T-cell (primary cell): ENCODE data around the gene GNAI1. TPM values are rescaled to one million over a fixed set of nuclear protein-coding genes. Genes with fewer than 3 reads are reported as not detected.

Source experiments
- ATAC-seq, 4 experiments: fragments of 200-7000 bp in 3 of 4; fragments of 150-1000 bp in 1 of 4; cut with Tn5 transposase; replicated peaks in 1 of 4; 1 replicate in 3 of 4; 2 replicates in 1 of 4; pipeline ENCODE4 v1.10.0; 2021; ENCODE audit warnings: moderate library complexity in 3 of 4, mild to moderate bottlenecking in 2 of 4, moderate number of reproducible peaks in 1 of 4
- CTCF ChIA-PET, 2 donors: fragments of 300-600 bp; sonication (Branson Sonifier 250); formaldehyde crosslinking; loops; one replicate each; lab custom pipeline; 2022; ENCODE audit warnings: antibody characterized with exemption in 2 of 2; lab: Charles Lee
- POLR2A ChIA-PET, 2 donors: fragments of 300-600 bp; sonication (Branson Sonifier 250); formaldehyde crosslinking; loops; one replicate each; lab custom pipeline; 2022; ENCODE audit warnings: antibody characterized with exemption in 2 of 2; lab: Charles Lee
- DNase-seq, 35 experiments: peaks; one replicate each; pipeline versions ENCODE4 v3.0.0 to v3.0.0-alpha.2; 2013 to 2023
- H3K27ac ChIP-seq: one replicate; pipeline ENCODE4 v1.5.1; 2013; ENCODE audit warnings: low read length
- H3K27me3 ChIP-seq, 2 experiments: replicated peaks in 1 of 2; 1 replicate in 1 of 2; 2 replicates in 1 of 2; pipeline versions ENCODE4 v1.6.1 to v1.7.0; 2013; ENCODE audit warnings: low read length in 1 of 2, mixed read lengths in 1 of 2; ENCODE audit not compliant: control insufficient read depth in 2 of 2, insufficient read depth in 2 of 2; ENCODE audit errors: extremely low read depth in 1 of 2
- H3K36me3 ChIP-seq, 2 donors: 1 replicate in 1 of 2; 2 replicates in 1 of 2; pipeline versions ENCODE4 v1.6.1 to v1.7.0; 2013; ENCODE audit warnings: low read length in 1 of 2; ENCODE audit not compliant: control insufficient read depth in 2 of 2, insufficient read depth in 1 of 2; ENCODE audit errors: extremely low read depth in 1 of 2
- H3K4me1 ChIP-seq, 2 experiments: 1 replicate in 1 of 2; 2 replicates in 1 of 2; pipeline versions ENCODE4 v1.6.1 to v1.7.0; 2013; ENCODE audit warnings: low read length in 2 of 2, mixed read lengths in 1 of 2; ENCODE audit not compliant: insufficient read depth in 2 of 2, control insufficient read depth in 1 of 2; ENCODE audit errors: extremely low read depth in 1 of 2
- H3K4me3 ChIP-seq, 2 donors: 1 replicate in 1 of 2; 2 replicates in 1 of 2; pipeline versions ENCODE4 v1.5.1 to v1.7.0; 2013; ENCODE audit warnings: mild to moderate bottlenecking in 2 of 2, low read length in 1 of 2, moderate library complexity in 1 of 2; ENCODE audit not compliant: control insufficient read depth in 1 of 2; ENCODE audit errors: extremely low read depth in 1 of 2
- H3K9me3 ChIP-seq: 2 replicates; pipeline ENCODE4 v1.7.0; 2013
- H3K27ac Mint-ChIP-seq, 2 donors: one replicate each; pipeline ENCODE4 v1.8.0; 2020 to 2021; ENCODE audit warnings: mild to moderate bottlenecking in 2 of 2, mixed read lengths in 2 of 2
- H3K27me3 Mint-ChIP-seq, 2 donors: one replicate each; pipeline ENCODE4 v1.8.0; 2021 to 2022; ENCODE audit warnings: mixed read lengths in 2 of 2
- H3K36me3 Mint-ChIP-seq: one replicate; pipeline ENCODE4 v1.8.0; 2021; ENCODE audit warnings: mixed read lengths
- H3K4me1 Mint-ChIP-seq, 3 donors: one replicate each; pipeline ENCODE4 v1.8.0; 2020 to 2022; ENCODE audit warnings: mixed read lengths in 3 of 3, mild to moderate bottlenecking in 1 of 3
- H3K4me3 Mint-ChIP-seq, 3 donors: one replicate each; pipeline ENCODE4 v1.8.0; 2020 to 2022; ENCODE audit warnings: mild to moderate bottlenecking in 3 of 3, mixed read lengths in 3 of 3, moderate library complexity in 3 of 3
- H3K9me3 Mint-ChIP-seq, 3 donors: one replicate each; pipeline ENCODE4 v1.8.0; 2020 to 2022; ENCODE audit warnings: mixed read lengths in 3 of 3
- WGBS: methylation state at CpG from one replicate; pipeline ENCODE4 v1.1.5; 2013; ENCODE audit warnings: missing lambda C conversion rate; ENCODE audit not compliant: insufficient coverage; 5-methylcytosine and 5-hydroxymethylcytosine counted together
- total RNA-seq, 35 experiments: library from RNA in 6 of 35; stranded (reverse) in 6 of 35; fragments of 120-200 nt in 1 of 35; gene quantifications; one replicate each; pipeline versions ENCODE4 v1.2.1 to v1.2.4 and lab custom pipeline; 2013 to 2026

GNAI1 gene
- total RNA-seq, 5 donors from 2014 or later (not counting 1 experiment from before 2014, with no cell fraction given) = 0.79 to 3.3 (median 1.4) TPM

GRCh38 chr7:80275192-80275605 lies 140.6 kb downstream of the GNAI1 start:
- Histone ChIP-seq H3K27ac (no peak overlapping the region), H3K9me3 (no peaks in the 10 kb centered on the region), H3K4me1 (no peaks in the 10 kb centered on the region), H3K4me3 (no peak overlapping the region), H3K36me3 (no peaks in the 10 kb centered on the region), H3K27me3 (no peaks in the 10 kb centered on the region)
- H3K27ac Mint-ChIP-seq = no peak overlapping the region
- no peaks in the 10 kb centered on the region for H3K27me3 Mint-ChIP-seq
- ChIA-PET CTCF (no interaction called here), POLR2A (no interaction called here)
- ATAC-seq = no peak
- DNase-seq = no peak
- H3K36me3 Mint-ChIP-seq = no peaks in the 10 kb centered on the region
- WGBS = no CpG with 5 or more reads among the region's 1 CpG
- H3K4me3 Mint-ChIP-seq = no peak overlapping the region
- peaks cover 0 to 4% (median 0%) of the 10 kb centered on the region in 3 donors for H3K4me1 Mint-ChIP-seq
- peaks cover 0 to 2% (median 0%) of the 10 kb centered on the region in 3 donors for H3K9me3 Mint-ChIP-seq
